NK-92 (cell line): ENCODE data around the gene PDE4C.

Experiments used
- DNase-seq: peaks from one replicate; lab custom pipeline; 2025; ENCODE audit not compliant: unreplicated experiment; lab: John Stamatoyannopoulos, UW

Gene PDE4C

DNA sequence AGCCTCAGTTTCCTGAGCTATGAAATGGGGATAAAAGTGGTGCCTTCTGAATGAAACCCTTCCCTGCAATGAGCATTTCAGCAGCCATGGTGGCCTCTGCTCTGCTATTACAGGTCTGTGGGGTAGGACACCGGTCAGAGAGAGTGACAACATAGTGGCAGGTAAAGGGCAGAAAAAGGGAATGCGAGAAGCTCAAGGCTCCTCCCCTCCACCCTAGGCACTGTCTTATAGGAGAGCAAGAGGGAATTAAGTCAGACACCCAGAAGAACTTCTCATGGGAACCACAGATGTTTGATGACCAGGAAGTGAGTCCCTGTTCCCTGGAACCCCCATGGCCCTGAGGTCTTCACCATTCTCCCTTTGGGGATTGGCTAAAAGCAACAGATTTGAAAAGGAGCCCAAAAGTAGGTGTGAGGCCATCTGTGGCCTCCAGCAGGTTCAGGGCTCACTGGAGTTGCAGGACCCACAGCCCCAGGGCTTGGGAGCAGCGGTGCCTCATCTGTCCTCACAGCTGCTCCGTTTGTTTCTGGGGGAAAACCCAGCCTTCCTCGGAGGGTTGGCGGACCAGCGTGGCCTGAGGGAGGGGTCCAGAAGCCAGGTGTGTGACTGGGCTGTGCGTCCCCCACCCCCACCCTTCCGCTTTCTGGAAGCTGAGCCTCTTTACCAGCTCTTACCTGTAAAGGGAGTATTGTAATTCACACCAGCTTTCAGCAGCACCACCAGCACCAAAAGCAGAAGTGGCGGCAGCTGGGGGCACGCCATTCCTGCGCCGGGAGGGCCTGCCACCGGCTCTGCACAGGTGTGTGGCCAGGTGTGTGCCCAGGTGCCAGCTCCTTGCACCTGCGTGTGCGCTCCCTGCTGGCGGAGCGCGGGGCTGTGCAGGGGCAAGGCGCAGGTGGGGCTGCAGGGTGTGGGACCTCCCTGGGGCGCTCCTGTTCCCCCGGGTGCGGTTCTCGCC, 28.6 kb upstream of the PDE4C start:
- no peak for DNase-seq

DNA sequence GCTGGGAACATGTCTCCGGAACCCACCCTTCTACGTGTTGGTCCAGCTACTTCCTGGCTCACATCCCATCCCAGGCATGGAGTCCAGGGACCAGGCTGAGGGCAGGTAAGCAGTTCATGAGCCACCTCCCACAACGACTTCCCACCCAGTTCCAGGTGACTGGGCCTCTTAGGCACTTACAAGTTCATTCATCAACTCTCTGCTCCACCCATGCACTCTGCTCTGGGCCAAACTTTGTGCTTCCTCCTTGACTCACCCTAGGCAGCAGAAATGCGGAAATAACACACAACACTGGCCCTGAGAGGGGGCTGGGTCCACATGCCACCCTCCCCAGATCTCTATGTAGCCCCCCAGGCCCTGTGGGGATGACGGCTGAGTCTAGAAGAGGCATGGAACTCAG, 27.5 kb upstream of the PDE4C start:
- no peak for DNase-seq

- DNase-seq: no peak
These were observed 26.9 kb upstream of the PDE4C start for GRCh38 chr19:18253130-18253529.

GRCh38 chr19:18252370-18252717, 26.1 kb upstream of the PDE4C start:
- no peak for DNase-seq

DNA sequence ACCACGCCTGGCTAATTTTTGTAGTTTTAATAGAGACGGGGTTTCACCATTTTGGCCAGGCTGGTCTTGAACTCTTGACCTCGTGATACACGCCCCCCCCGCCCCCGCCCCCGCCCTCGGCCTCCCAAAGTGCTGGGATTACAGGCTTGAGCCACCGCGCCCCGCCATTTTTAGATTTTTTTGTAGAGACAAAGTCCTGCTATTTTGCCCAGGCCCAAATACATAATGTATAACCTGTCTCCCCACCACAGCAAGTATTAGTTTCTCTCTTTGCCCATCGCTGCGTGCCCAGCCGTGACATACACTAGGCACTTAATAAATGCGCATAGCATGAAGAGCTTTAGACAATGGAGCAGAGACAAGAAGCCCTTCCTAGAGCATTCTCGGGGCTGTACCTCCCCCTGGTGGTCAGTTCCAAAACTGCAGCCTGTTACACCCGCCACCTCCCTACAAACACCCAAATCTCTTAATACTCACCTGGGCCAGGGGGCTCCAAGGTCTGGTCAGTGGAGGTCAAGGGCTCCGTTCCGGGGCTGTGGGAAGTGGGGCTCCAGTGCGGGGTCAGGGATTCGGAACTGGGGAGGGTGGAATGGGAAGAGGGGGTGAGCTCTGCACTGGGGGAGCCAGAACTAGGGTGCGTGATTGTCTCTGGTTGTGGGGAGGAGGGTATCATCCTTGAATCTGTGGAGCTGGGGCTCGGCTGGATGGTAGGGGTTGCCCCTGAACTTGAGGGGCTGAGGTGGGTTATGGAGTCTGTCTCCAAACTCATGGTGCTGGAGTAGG, 25.5 kb upstream of the PDE4C start:
- DNase-seq: no peak

DNA sequence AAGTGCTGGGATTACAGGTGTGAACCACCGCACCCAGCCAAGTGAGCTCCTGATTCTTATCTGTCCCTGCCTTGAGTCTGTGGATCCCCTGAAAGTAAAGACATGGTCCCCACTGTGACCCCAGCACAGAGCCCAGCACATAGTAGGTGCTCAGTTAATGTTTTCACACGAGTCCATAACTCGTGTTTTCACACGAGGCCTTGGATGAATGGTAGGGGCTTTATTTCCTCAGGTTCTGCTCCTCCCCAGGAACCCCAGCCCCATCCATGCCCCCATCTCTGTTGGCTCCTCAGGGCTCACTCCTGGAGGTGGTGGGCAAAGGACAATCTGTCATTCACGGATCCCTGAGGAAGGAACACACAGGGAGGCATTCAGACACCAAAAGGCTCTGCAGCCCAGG, 23.6 kb upstream of the PDE4C start:
- DNase-seq: no peak

DNA sequence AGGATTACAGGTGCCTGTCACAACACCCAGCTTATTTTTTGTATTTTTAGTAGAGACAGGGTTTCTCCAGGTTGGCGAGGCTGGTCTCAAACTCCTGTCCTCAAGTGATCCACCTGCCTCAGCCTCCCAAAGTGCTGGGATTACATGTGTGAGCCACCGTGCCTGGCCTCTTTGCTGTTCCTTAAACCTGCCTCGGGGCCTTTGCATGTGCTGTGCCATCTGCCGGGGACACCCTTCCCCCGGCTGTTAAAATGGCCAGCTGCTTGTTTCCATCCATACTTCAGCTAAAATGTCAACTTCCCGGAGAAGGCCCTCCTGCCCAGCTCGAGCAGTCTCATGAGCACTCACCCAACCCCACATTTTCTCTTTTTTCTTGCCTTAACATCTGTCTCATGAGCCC, 19.1 kb upstream of the PDE4C start:
- no peak for DNase-seq

- DNase-seq: no peak
These were observed 13.1 kb upstream of the PDE4C start for GRCh38 chr19:18239303-18239702.

DNA sequence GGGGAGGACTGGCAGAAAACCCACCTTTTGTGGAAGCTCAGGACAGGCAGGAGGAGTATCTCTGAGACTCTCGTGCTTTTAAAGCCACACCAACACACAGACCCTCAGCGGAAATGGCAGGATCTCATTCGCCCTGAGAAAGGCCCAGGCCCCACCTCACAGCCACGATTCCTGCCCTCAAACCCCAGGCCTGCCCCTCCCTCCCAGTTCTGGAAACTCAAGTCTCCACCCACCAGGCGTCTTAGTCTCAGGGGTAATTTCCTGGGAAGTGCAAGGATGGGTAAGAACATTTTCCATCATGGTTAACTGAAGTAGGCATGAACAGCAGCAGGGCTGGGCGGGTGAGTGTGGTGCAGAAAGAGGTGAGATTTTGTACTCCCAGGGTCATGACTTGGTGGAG, 8.0 kb upstream of the PDE4C start:
- no peak for DNase-seq

DNA sequence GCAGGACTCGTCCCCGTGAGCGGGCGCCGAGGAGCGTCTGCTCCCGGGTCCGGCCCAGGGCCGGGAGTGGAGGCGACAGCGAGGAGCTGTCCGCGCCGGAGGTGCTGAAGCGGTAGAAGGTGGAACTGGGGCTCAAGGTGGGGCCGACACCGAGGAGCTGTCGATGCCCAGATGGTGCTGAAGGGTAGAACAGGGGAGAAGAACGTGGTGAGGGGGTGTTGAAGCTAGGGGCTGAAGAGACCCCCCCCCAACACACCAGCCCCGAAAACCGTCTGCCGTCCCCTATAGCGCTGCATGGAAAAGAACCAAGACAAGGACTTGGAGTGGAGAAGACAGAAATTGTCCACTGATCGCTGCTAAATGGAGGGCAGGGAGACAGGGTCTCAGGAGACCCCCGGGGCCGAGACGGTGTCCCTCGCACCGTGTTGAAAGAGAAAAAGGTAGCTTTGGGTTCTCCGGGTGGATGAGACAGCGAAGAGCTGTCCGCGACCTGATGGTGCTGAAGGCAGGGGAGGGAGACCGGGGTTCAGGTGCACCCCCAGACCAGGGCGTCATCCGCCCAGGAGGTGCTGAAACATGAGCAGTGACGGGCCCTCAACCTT, 7.1 kb upstream of the PDE4C start:
- DNase-seq: no peak

DNA sequence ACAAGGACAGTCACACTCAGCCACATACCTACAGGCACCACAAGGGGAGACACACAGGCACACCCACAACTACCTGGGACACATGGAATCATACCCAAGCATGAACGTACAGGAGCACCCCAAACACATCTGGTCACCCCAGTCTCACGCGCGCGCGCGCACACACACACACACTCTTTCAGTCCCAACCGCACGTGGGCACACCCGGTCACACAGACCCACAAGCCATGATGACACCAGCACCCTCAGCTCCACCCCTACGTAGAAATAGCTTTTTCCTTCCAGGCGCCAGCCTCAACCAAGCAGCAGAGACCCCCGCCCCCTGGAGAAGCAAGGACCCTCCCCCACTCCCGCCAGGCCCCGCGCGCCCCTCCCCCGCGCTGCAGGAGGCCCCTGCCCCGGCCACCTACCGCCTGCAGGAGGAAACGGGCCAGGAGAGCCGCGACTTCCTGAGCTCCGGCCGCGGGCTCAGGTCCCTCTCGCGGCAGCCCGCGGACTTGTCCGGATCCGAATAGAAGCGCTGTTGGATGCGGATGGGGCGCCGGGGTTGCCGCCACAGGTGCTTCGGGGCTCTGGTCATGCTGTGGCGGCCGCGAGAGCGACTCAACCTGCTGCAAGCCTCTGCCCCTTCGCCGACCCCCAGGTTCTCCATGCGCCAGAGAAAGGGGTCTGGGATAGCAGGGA, 6.4 kb upstream of the PDE4C start:
- no peak for DNase-seq

- no peak for DNase-seq
These were observed 5.5 kb upstream of the PDE4C start for GRCh38 chr19:18231775-18232174.

- no peak for DNase-seq
These were observed 4.9 kb upstream of the PDE4C start for GRCh38 chr19:18230941-18231734.

- no peak for DNase-seq
These were observed 3.7 kb upstream of the PDE4C start for GRCh38 chr19:18229915-18230314.

GRCh38 chr19:18229474-18229873, 3.2 kb upstream of the PDE4C start:
- DNase-seq: no peak

- no peak for DNase-seq
These were observed 1.6 kb upstream of the PDE4C start for GRCh38 chr19:18227781-18228271.

DNA sequence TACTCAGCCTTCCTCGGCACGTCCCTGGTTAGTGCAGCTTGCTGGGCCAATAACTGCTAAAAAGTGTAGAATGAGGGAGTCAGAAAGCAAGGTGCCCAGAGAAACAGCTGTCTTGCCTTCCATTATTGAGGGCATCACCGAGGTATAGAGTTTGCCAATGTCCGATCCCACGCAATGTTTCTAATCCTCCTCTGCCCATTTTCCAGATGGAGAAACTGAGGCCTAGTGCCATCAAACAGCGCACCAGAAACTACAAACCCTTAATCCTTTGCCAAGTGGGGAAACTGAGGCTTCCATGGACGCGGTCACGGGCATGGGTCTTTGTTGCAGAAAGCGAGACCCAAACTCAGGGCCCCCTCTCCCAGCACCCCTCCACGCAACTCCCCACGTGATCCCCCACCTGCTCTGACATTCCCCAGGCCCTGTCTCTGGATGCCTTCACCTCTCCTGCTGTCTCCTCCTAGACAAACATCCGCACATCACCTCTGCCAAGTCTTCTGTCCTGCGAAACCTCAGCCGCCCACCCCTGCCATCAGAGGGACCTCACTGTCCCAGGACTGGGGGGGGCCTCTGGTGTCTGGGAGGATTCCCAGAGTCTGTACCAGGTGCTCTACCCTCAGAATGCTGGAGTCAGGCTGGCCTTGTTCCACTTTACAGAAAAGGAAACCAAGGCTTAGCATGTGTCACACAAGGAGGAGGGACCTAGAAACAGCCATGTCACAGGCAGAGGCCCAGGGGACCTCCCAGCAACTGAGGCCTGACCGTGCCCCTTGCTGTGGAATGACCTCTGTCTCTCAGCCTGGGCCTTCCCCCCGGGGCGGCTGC, 930 bp upstream of the PDE4C start:
- no peak for DNase-seq

DNA sequence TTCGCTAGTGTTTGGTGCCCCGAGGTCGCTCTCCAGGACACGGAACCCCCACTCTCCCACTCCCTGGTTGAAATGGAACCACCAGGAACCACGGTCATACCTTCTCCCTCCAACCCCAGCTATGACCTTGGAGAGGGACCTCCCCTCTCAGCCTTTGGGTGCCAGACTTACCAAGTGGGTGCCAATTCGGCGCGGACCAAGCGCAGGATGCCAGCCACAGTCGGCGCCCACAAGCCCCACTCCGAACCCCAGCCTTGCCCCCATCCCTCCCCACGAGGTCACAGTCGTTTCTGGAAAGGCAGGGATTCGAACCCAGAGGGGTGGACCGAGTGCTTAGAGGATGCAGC, 910 bp downstream of the PDE4C start:
- no peak for DNase-seq

GRCh38 chr19:18224525-18225354, 1.5 kb downstream of the PDE4C start:
- no peak for DNase-seq
